GM06990 (cell line): ENCODE results near the gene DENND6B.

ENCODE experiments used
- DNase-seq: peaks from one replicate; pipeline ENCODE4 v3.0.0-alpha.2; 2011; ENCODE audit not compliant: insufficient read length; ENCODE audit errors: extremely low read depth
- H3K27me3 ChIP-seq: replicated peaks from 2 replicates; pipeline ENCODE4 v1.6.0; 2011; ENCODE audit warnings: low read length; ENCODE audit not compliant: control insufficient read depth, insufficient read depth
- H3K36me3 ChIP-seq: 2 replicates; pipeline ENCODE4 v1.5.1; 2011; ENCODE audit warnings: low read length; ENCODE audit not compliant: control insufficient read depth, insufficient read depth
- H3K4me3 ChIP-seq: replicated peaks from 2 replicates; pipeline ENCODE4 v1.5.1; 2011; ENCODE audit warnings: low read depth, mild to moderate bottlenecking, control low read depth, low read length
- CTCF ChIP-seq: IDR thresholded peaks from 2 replicates; pipeline ENCODE4 v1.5.1; 2011; ENCODE audit warnings: low read length, control low read depth, mild to moderate bottlenecking, inconsistent platforms; ENCODE audit not compliant: insufficient read depth, poor library complexity, severe bottlenecking

The DENND6B gene

GRCh38 chr22:50304528-50305392 lies 22.1 kb downstream of the DENND6B start:
- H3K27me3 ChIP-seq = no peaks in the 10 kb centered on the region
- H3K36me3 ChIP-seq = peaks cover 6% of the 10 kb centered on the region
- no peak for TF ChIP-seq CTCF
- peak overlapping the region; percentile 97 for H3K4me3 ChIP-seq
- no peak for DNase-seq

- no peaks in the 10 kb centered on the region for H3K27me3 ChIP-seq
- peak; percentile 26 for TF ChIP-seq CTCF
- peak overlapping the region; percentile 97 for H3K4me3 ChIP-seq
- H3K36me3 ChIP-seq = peaks cover 6% of the 10 kb centered on the region
- DNase-seq = no peak
These were observed 22.8 kb downstream of the DENND6B start for GRCh38 chr22:50303848-50304527.

GRCh38 chr22:50303515-50303847 lies 23.3 kb downstream of the DENND6B start:
- no peak for DNase-seq
- Histone ChIP-seq H3K36me3 (peaks cover 6% of the 10 kb centered on the region), H3K27me3 (no peaks in the 10 kb centered on the region), H3K4me3 (no peak overlapping the region)
- TF ChIP-seq CTCF = no peak

GRCh38 chr22:50302564-50302963 lies 24.2 kb downstream of the DENND6B start:
- H3K27me3 ChIP-seq = no peaks in the 10 kb centered on the region
- DNase-seq = no peak
- H3K4me3 ChIP-seq = no peak overlapping the region
- peaks cover 6% of the 10 kb centered on the region for H3K36me3 ChIP-seq
- no peak for TF ChIP-seq CTCF

GRCh38 chr22:50302041-50302541 lies 24.7 kb downstream of the DENND6B start:
- Histone ChIP-seq H3K27me3 (no peaks in the 10 kb centered on the region), H3K4me3 (peak overlapping the region; percentile 5; the same call in 1 of the 2 replicates), H3K36me3 (peaks cover 6% of the 10 kb centered on the region)
- TF ChIP-seq CTCF = no peak
- DNase-seq = no peak
